Parathyroid adenoma (tissue), 2 donors: Measurements from ENCODE around the gene ZNF780A.
"Not testable (repeated sequence)": the region's sequence is repeated elsewhere in the genome, so short reads cannot be mapped to it uniquely, and the experiment has no call there.

ENCODE experiments used
- H2AFZ ChIP-seq: fragments of 300-600 bp; sonication (generic); one replicate; pipeline ENCODE4 v1.7.0; 2017; ENCODE audit warnings: antibody characterized with exemption, mild to moderate bottlenecking
- H3K27ac ChIP-seq: fragments of 300-600 bp; sonication (generic); one replicate; pipeline ENCODE4 v1.7.0; 2017
- H3K27me3 ChIP-seq: fragments of 300-600 bp; sonication (generic); one replicate; pipeline ENCODE4 v1.7.0; 2017; ENCODE audit warnings: low read length; ENCODE audit not compliant: control insufficient read depth, insufficient read depth
- H3K36me3 ChIP-seq: fragments of 300-600 bp; sonication (generic); one replicate; pipeline ENCODE4 v1.7.0; 2017; ENCODE audit warnings: low read length; ENCODE audit not compliant: control insufficient read depth, insufficient read depth
- H3K4me1 ChIP-seq: fragments of 300-600 bp; sonication (generic); one replicate; pipeline ENCODE4 v1.7.0; 2017; ENCODE audit warnings: control low read depth
- H3K4me2 ChIP-seq: fragments of 300-600 bp; sonication (generic); one replicate; pipeline ENCODE4 v1.7.0; 2017; ENCODE audit warnings: low read length
- H3K4me3 ChIP-seq: fragments of 300-600 bp; sonication (generic); one replicate; pipeline ENCODE4 v1.7.0; 2017; ENCODE audit warnings: low read depth, low read length
- H3K79me2 ChIP-seq: fragments of 300-600 bp; sonication (generic); one replicate; pipeline ENCODE4 v1.7.0; 2017; ENCODE audit warnings: control low read depth
- H3K9ac ChIP-seq: fragments of 300-600 bp; sonication (generic); one replicate; pipeline ENCODE4 v1.7.0; 2017; ENCODE audit warnings: mild to moderate bottlenecking
- H3K9me3 ChIP-seq: fragments of 300-600 bp; sonication (generic); one replicate; pipeline ENCODE4 v1.7.0; 2017; ENCODE audit warnings: low read length; ENCODE audit not compliant: control insufficient read depth
- CTCF ChIP-seq: fragments of 300-600 bp; sonication (generic); IDR thresholded peaks from one replicate; pipeline ENCODE4 v1.7.0; 2017; ENCODE audit warnings: antibody characterized with exemption, mild to moderate bottlenecking
- donor health status: primary hyperparathyroidism.

ZNF780A gene

GRCh38 chr19:40116075-40116474 is 25.3 kb upstream of the ZNF780A start:
- Histone ChIP-seq H3K4me3 (no peak overlapping the region), H3K36me3 (no peaks in the 10 kb centered on the region), H3K9ac (no peak overlapping the region), H3K79me2 (no peaks in the 10 kb centered on the region), H3K4me2 (no peak overlapping the region), H3K27ac (no peak overlapping the region), H3K9me3 (no peaks in the 10 kb centered on the region), H3K4me1 (no peaks in the 10 kb centered on the region), H3K27me3 (no peaks in the 10 kb centered on the region), H2AFZ (no peak overlapping the region)
- no peak for TF ChIP-seq CTCF

GRCh38 chr19:40114119-40114518 is 23.4 kb upstream of the ZNF780A start:
- not testable (repeated sequence) for H3K4me1 ChIP-seq, H3K9me3 ChIP-seq, H3K36me3 ChIP-seq, H3K9ac ChIP-seq, H3K27ac ChIP-seq, H3K4me2 ChIP-seq, H3K4me3 ChIP-seq, H3K79me2 ChIP-seq, H3K27me3 ChIP-seq, H2AFZ ChIP-seq

- not testable (repeated sequence) for H3K9ac ChIP-seq, H3K27me3 ChIP-seq, H2AFZ ChIP-seq, H3K4me1 ChIP-seq, H3K4me2 ChIP-seq, H3K4me3 ChIP-seq, H3K27ac ChIP-seq, H3K36me3 ChIP-seq, H3K79me2 ChIP-seq, H3K9me3 ChIP-seq
Measured at GRCh38 chr19:40112271-40112670, 21.5 kb upstream of the ZNF780A start.

GRCh38 chr19:40110570-40110969 is 19.8 kb upstream of the ZNF780A start:
- no peak overlapping the region for H3K4me3 ChIP-seq
- H3K4me1 ChIP-seq = no peaks in the 10 kb centered on the region
- no peak overlapping the region for H3K9ac ChIP-seq
- H3K9me3 ChIP-seq = no peaks in the 10 kb centered on the region
- no peak overlapping the region for H2AFZ ChIP-seq
- H3K27me3 ChIP-seq = no peaks in the 10 kb centered on the region
- no peaks in the 10 kb centered on the region for H3K36me3 ChIP-seq
- H3K27ac ChIP-seq = no peak overlapping the region
- no peaks in the 10 kb centered on the region for H3K79me2 ChIP-seq
- no peak overlapping the region for H3K4me2 ChIP-seq
- no peak for TF ChIP-seq CTCF

- Histone ChIP-seq H3K4me2 (no peak overlapping the region), H3K79me2 (no peaks in the 10 kb centered on the region), H3K36me3 (no peaks in the 10 kb centered on the region), H3K27ac (no peak overlapping the region), H3K4me1 (no peaks in the 10 kb centered on the region), H2AFZ (no peak overlapping the region), H3K9me3 (no peaks in the 10 kb centered on the region), H3K9ac (no peak overlapping the region), H3K4me3 (no peak overlapping the region), H3K27me3 (no peaks in the 10 kb centered on the region)
- no peak for TF ChIP-seq CTCF
Measured at GRCh38 chr19:40104754-40105153, 14.0 kb upstream of the ZNF780A start.

GRCh38 chr19:40103600-40103999 is 12.9 kb upstream of the ZNF780A start:
- no peak overlapping the region for H3K4me3 ChIP-seq
- no peak overlapping the region for H3K9ac ChIP-seq
- no peaks in the 10 kb centered on the region for H3K27me3 ChIP-seq
- no peaks in the 10 kb centered on the region for H3K4me1 ChIP-seq
- no peak overlapping the region for H3K27ac ChIP-seq
- H2AFZ ChIP-seq = no peak overlapping the region
- TF ChIP-seq CTCF = no peak
- H3K79me2 ChIP-seq = no peaks in the 10 kb centered on the region
- H3K36me3 ChIP-seq = no peaks in the 10 kb centered on the region
- no peaks in the 10 kb centered on the region for H3K9me3 ChIP-seq
- no peak overlapping the region for H3K4me2 ChIP-seq
